ENCODE results near the gene NNAT. TPM values are rescaled to one million over a fixed set of nuclear protein-coding genes. Genes with fewer than 3 reads are reported as not detected.
A peak's percentile ranks its signal among the peaks of the same experiment; 100 is the strongest.

The NNAT gene
- total RNA-seq, 3 donors from 2014 or later (not counting 1 experiment from before 2014, with no cell fraction given) = not detected

DNA sequence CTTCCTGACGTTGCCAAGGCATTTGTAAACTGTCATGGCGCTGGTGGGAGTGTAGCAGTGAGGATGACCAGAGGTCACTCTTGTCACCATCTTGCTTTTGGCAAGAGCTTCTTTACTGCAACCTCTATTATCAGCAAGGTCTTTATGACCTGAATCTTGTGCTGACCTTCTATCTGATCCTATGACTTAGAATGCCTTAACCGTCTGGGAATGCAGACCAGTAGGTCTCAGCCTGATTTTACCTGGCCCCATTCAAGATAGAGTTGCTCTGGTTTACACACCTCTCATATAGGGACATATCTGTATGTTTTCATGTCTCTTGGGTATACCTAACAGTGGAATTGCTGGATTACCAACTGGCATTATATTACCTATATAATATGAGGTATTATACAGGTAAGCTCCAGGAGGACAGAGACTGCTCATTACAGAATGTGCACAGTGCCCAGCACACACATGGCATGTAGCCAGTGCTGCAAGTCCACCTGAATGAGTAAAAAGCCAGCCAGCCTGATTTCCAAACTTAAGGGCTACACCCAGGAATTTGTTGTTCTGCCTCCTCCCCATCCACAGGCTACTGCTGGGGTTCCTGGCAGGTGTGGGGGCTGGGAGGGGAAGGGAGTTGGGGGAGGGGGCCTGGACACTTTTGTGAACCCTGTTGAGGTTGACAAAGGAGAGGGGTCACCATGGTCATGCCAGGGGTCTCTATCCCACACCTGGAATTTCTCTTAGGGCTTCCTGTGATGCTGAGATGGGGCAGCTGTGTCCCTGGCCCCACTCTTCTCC, 41.8 kb downstream of the NNAT start:
- H3K27me3 Mint-ChIP-seq (ENCODE audit: low read depth in 2 of 2) = peaks cover 17 to 31% of the 10 kb centered on the region in 2 donors
- DNase-seq (no peak), ATAC-seq (no peak)
- peaks cover 6% of the 10 kb centered on the region for H3K4me1 ChIP-seq (ENCODE audit: control insufficient read depth, insufficient read depth, low read length)
- H3K4me3 Mint-ChIP-seq = no peak overlapping the region
- H3K27me3 ChIP-seq (ENCODE audit: control insufficient read depth, insufficient read depth, low read length) = peaks cover 21% of the 10 kb centered on the region
- TF ChIP-seq CTCF (IDR thresholded peaks at IDR 0.05) = no peak
- no peak overlapping the region for H3K27ac ChIP-seq (ENCODE audit: low read length)
- WGBS (ENCODE audit: insufficient coverage) = 77% methylated on average over 3 of the region's 3 CpGs
- H3K4me1 Mint-ChIP-seq = no peaks in the 10 kb centered on the region
- no peaks in the 10 kb centered on the region for H3K9me3 Mint-ChIP-seq
- no peak overlapping the region for H3K4me3 ChIP-seq (ENCODE audit: low read length)
- H3K27ac Mint-ChIP-seq = no peak overlapping the region
- no peaks in the 10 kb centered on the region for H3K36me3 Mint-ChIP-seq
- intact Hi-C loops (cut with micrococcal nuclease) = no loop called here
- no peaks in the 10 kb centered on the region for H3K36me3 ChIP-seq (ENCODE audit: control insufficient read depth, insufficient read depth, low read length)
- H3K9me3 ChIP-seq (ENCODE audit: control insufficient read depth, insufficient read depth, low read length) = no peaks in the 10 kb centered on the region

- ATAC-seq = no peak
- no peaks in the 10 kb centered on the region for H3K4me1 Mint-ChIP-seq
- H3K27ac Mint-ChIP-seq = no peak overlapping the region
- no peak overlapping the region for H3K4me3 Mint-ChIP-seq
- H3K36me3 Mint-ChIP-seq = no peaks in the 10 kb centered on the region
- no peaks in the 10 kb centered on the region for H3K9me3 Mint-ChIP-seq
- Histone ChIP-seq H3K27ac (ENCODE audit: low read length) (no peak overlapping the region), H3K27me3 (ENCODE audit: control insufficient read depth, insufficient read depth, low read length) (peaks cover 21% of the 10 kb centered on the region), H3K36me3 (ENCODE audit: control insufficient read depth, insufficient read depth, low read length) (no peaks in the 10 kb centered on the region), H3K4me1 (ENCODE audit: control insufficient read depth, insufficient read depth, low read length) (peaks cover 6% of the 10 kb centered on the region), H3K9me3 (ENCODE audit: control insufficient read depth, insufficient read depth, low read length) (no peaks in the 10 kb centered on the region), H3K4me3 (ENCODE audit: low read length) (no peak overlapping the region)
- 48% methylated on average over 19 of the region's 19 CpGs for WGBS (ENCODE audit: insufficient coverage)
- peaks cover 21 to 42% of the 10 kb centered on the region in 2 donors for H3K27me3 Mint-ChIP-seq (ENCODE audit: low read depth in 2 of 2)
- intact Hi-C loops (cut with micrococcal nuclease) = loop anchor here (1.0 to 2.0 kb wide), 2 partner anchors 428 to 657 kb away; no protein-coding TSS in a partner anchor
- no peak for TF ChIP-seq CTCF (IDR thresholded peaks at IDR 0.05)
- no peak for DNase-seq
Measured at GRCh38 chr20:37564016-37564387, 43.0 kb downstream of the NNAT start.

DNA sequence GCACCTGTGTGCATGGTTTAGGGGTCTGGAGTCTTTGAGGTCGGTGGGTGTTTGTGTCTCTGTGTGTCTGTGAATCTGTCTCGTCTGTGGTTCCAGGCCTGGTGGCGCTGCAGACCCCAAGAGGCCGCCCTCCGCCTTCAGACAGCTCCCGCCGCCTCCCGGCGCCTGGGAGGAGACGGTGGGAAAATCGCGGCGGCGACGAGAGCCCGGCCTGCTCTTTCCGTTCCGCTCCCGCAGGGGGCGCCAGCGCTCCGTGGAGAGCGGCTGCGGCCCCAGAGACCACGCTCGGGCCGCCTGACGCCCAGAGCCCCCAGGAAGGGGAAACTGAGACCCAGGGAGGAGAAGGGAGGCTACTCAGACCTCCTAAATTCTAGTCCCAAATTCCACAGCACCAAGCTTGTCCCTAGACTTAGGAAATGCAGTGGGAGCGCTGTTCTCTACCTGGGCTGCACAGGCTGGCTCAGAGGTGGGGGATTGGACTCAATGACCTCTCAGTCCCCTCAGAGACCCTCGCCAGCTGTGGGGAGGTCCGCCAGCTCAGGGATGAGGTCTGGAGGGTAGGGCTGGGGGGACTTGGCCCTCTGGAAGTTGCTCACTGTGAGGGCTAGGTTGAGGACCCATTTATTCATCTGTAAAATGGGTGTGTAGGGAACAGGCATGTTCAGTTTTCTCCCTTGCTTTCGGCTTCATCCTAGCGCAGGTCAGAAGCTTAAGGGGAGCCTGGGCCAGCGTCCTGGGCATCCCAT, 43.5 kb downstream of the NNAT start:
- H3K9me3 Mint-ChIP-seq = no peaks in the 10 kb centered on the region
- H3K27me3 Mint-ChIP-seq (ENCODE audit: low read depth in 2 of 2) = peaks cover 21 to 47% of the 10 kb centered on the region in 2 donors
- no peak overlapping the region for H3K4me3 Mint-ChIP-seq
- no peak overlapping the region for H3K27ac ChIP-seq (ENCODE audit: low read length)
- no peaks in the 10 kb centered on the region for H3K4me1 Mint-ChIP-seq
- intact Hi-C loops (cut with micrococcal nuclease) = loop anchor here (1.0 to 2.0 kb wide), 2 partner anchors 428 to 656 kb away; no protein-coding TSS in a partner anchor
- TF ChIP-seq CTCF (IDR thresholded peaks at IDR 0.05) = peak; percentile 87
- WGBS (ENCODE audit: insufficient coverage) = 9% methylated on average over 34 of the region's 34 CpGs
- H3K4me1 ChIP-seq (ENCODE audit: control insufficient read depth, insufficient read depth, low read length) = peaks cover 6% of the 10 kb centered on the region
- no peaks in the 10 kb centered on the region for H3K36me3 ChIP-seq (ENCODE audit: control insufficient read depth, insufficient read depth, low read length)
- peak; percentile 35 to 58 for DNase-seq
- no peaks in the 10 kb centered on the region for H3K9me3 ChIP-seq (ENCODE audit: control insufficient read depth, insufficient read depth, low read length)
- H3K4me3 ChIP-seq (ENCODE audit: low read length) = no peak overlapping the region
- no peaks in the 10 kb centered on the region for H3K36me3 Mint-ChIP-seq
- H3K27me3 ChIP-seq (ENCODE audit: control insufficient read depth, insufficient read depth, low read length) = peaks cover 21% of the 10 kb centered on the region
- H3K27ac Mint-ChIP-seq = no peak overlapping the region
- ATAC-seq = peak; percentile 63 to 72 (median 71)
